Kidney epithelial cell (primary cell): Measurements from ENCODE around the gene BRMS1L. TPM values are rescaled to one million over a fixed set of nuclear protein-coding genes. Genes with fewer than 3 reads are reported as not detected.
"Not testable (repeated sequence)": the region's sequence is repeated elsewhere in the genome, so short reads cannot be mapped to it uniquely, and the experiment has no call there.

Experiments
- DNase-seq: peaks from one replicate; pipeline ENCODE4 v3.0.0-alpha.2; 2010; ENCODE audit warnings: low read depth
- H3K27me3 ChIP-seq: 2 replicates; pipeline ENCODE4 v1.6.0; 2011; ENCODE audit warnings: low read length; ENCODE audit not compliant: control insufficient read depth, insufficient read depth
- H3K36me3 ChIP-seq: 2 replicates; pipeline ENCODE4 v1.5.1; 2011; ENCODE audit warnings: low read length; ENCODE audit not compliant: control insufficient read depth, insufficient read depth
- H3K4me3 ChIP-seq: 2 replicates; pipeline ENCODE4 v1.5.1; 2011; ENCODE audit warnings: low read depth, mild to moderate bottlenecking, control low read depth, low read length
- CTCF ChIP-seq: IDR thresholded peaks from 2 replicates; pipeline ENCODE4 v1.5.1; 2011; ENCODE audit warnings: mild to moderate bottlenecking, moderate library complexity, low read length, control low read depth, inconsistent platforms; ENCODE audit not compliant: insufficient read depth, poor library complexity, severe bottlenecking
- total RNA-seq: library from RNA; depleted of rRNA; stranded (reverse); fragments of >200 nt; gene quantifications from 2 replicates; pipeline ENCODE4 v1.2.3, GENCODE V29; 2015

BRMS1L gene
- total RNA-seq, 1 donor from 2014 or later = 5.6 TPM

- H3K4me3 ChIP-seq = no peak overlapping the region
Observed at GRCh38 chr14:35819591-35820540, 6.3 kb upstream of the BRMS1L start.

GRCh38 chr14:35821564-35822411, 4.3 kb upstream of the BRMS1L start:
- H3K36me3 ChIP-seq = no peaks in the 10 kb centered on the region
- H3K4me3 ChIP-seq = no peak overlapping the region
- peak; percentile 88 for TF ChIP-seq CTCF
- H3K27me3 ChIP-seq = no peaks in the 10 kb centered on the region
- DNase-seq = no peak

More at GRCh38 chr14:35819591-35820540, 6.3 kb upstream of the BRMS1L start:
- DNase-seq = no peak
- no peak for TF ChIP-seq CTCF
- Histone ChIP-seq H3K36me3 (no peaks in the 10 kb centered on the region), H3K27me3 (no peaks in the 10 kb centered on the region)

GRCh38 chr14:35822501-35822900, 3.6 kb upstream of the BRMS1L start:
- no peak for TF ChIP-seq CTCF
- Histone ChIP-seq H3K4me3 (no peak overlapping the region), H3K27me3 (no peaks in the 10 kb centered on the region), H3K36me3 (no peaks in the 10 kb centered on the region)
- no peak for DNase-seq

- not testable (repeated sequence) for H3K36me3 ChIP-seq, DNase-seq, H3K4me3 ChIP-seq, H3K27me3 ChIP-seq
Observed at GRCh38 chr14:35824446-35825165, 1.5 kb upstream of the BRMS1L start.

- no peak for DNase-seq
- H3K36me3 ChIP-seq = no peaks in the 10 kb centered on the region
- H3K27me3 ChIP-seq = no peaks in the 10 kb centered on the region
- no peak for TF ChIP-seq CTCF
- peak overlapping the region; percentile 52 for H3K4me3 ChIP-seq
Observed at GRCh38 chr14:35825968-35826217, 245 bp upstream of the BRMS1L start.

GRCh38 chr14:35826952-35827416, 846 bp downstream of the BRMS1L start:
- TF ChIP-seq CTCF = no peak

More at GRCh38 chr14:35826952-35827416, 846 bp downstream of the BRMS1L start:
- H3K4me3 ChIP-seq = peak overlapping the region; percentile 81
- H3K36me3 ChIP-seq = no peaks in the 10 kb centered on the region
- no peak for DNase-seq
- no peaks in the 10 kb centered on the region for H3K27me3 ChIP-seq
